Neural cell (in vitro differentiated cells): ENCODE results near the gene GPC5. TPM values are rescaled to one million over a fixed set of nuclear protein-coding genes. Genes with fewer than 3 reads are reported as not detected.

ENCODE experiments used
- H2AFZ ChIP-seq: fragments of 200-600, 300-800 bp; sonication (generic), shearing (Covaris generic); 2 replicates; pipeline ENCODE4 v1.6.0; 2014; ENCODE audit warnings: low read depth, mild to moderate bottlenecking, antibody characterized with exemption, low read length, moderate library complexity
- H3F3A ChIP-seq: fragments of 200-600 bp; shearing (Covaris generic); 2 replicates; pipeline ENCODE4 v1.6.1; 2016; ENCODE audit warnings: mild to moderate bottlenecking, moderate library complexity, mixed read lengths, antibody characterized with exemption, low read length; ENCODE audit not compliant: insufficient read depth, poor library complexity, severe bottlenecking
- H3K27ac ChIP-seq: fragments of 200-600, 300-800 bp; sonication (generic), shearing (Covaris generic); 2 replicates; pipeline ENCODE4 v1.5.1; 2014; ENCODE audit warnings: mild to moderate bottlenecking, low read length, moderate library complexity
- H3K27me3 ChIP-seq: fragments of 300-800, 200-600 bp; sonication (generic), shearing (Covaris generic); 2 replicates; pipeline ENCODE4 v1.6.0; 2014; ENCODE audit warnings: mild to moderate bottlenecking, low read depth, low read length, moderate library complexity; ENCODE audit not compliant: insufficient read depth
- H3K36me3 ChIP-seq: fragments of 300-800, 200-600 bp; sonication (generic), shearing (Covaris generic); 2 replicates; pipeline ENCODE4 v1.5.1; 2014; ENCODE audit warnings: mild to moderate bottlenecking, antibody characterized with exemption, low read length, moderate library complexity; ENCODE audit not compliant: insufficient read depth
- H3K4me2 ChIP-seq: fragments of 300-800, 200-600 bp; sonication (generic), shearing (Covaris generic); 2 replicates; pipeline ENCODE4 v1.6.0; 2014; ENCODE audit warnings: mild to moderate bottlenecking, low read length
- H3K4me3 ChIP-seq: fragments of 300-800, 200-600 bp; sonication (generic), shearing (Covaris generic); 2 replicates; pipeline ENCODE4 v1.5.1; 2014; ENCODE audit warnings: mild to moderate bottlenecking, low read length, moderate library complexity
- H3K79me2 ChIP-seq: fragments of 200-600 bp; shearing (Covaris generic); replicated peaks from 2 replicates; pipeline ENCODE4 v1.6.0; 2014; ENCODE audit warnings: mild to moderate bottlenecking, low read length, moderate library complexity; ENCODE audit not compliant: insufficient read depth
- H3K9ac ChIP-seq: fragments of 300-800, 200-600 bp; sonication (generic), shearing (Covaris generic); 2 replicates; pipeline ENCODE4 v1.6.1; 2016; ENCODE audit warnings: mild to moderate bottlenecking, low read length, mixed read lengths
- H3K9me2 ChIP-seq: fragments of 200-600 bp; shearing (Covaris generic); 2 replicates; pipeline ENCODE4 v1.6.1; 2016; ENCODE audit warnings: mild to moderate bottlenecking, low read length, mixed read lengths; ENCODE audit not compliant: insufficient read depth
- H3K9me3 ChIP-seq: fragments of 200-600, 300-800 bp; sonication (generic), shearing (Covaris generic); 2 replicates; pipeline ENCODE4 v1.6.1; 2016; ENCODE audit warnings: mild to moderate bottlenecking, mixed run types, low read length, moderate library complexity, mixed read lengths
- H4K20me1 ChIP-seq: fragments of 200-600 bp; shearing (Covaris generic); 2 replicates; pipeline ENCODE4 v1.6.1; 2016; ENCODE audit warnings: mild to moderate bottlenecking, mixed run types; ENCODE audit not compliant: insufficient read depth
- CTCF ChIP-seq: fragments of 450-650 bp; IDR thresholded peaks from 2 replicates; pipeline ENCODE4 v1.5.1; 2014; ENCODE audit warnings: antibody characterized with exemption, mild to moderate bottlenecking, moderate library complexity; ENCODE audit not compliant: poor library complexity, severe bottlenecking
- EP300 ChIP-seq: fragments of 450-650 bp; conservative IDR thresholded peaks from 2 replicates; pipeline ENCODE4 v1.6.1; 2014; ENCODE audit warnings: antibody characterized with exemption, mild to moderate bottlenecking, moderate library complexity; ENCODE audit not compliant: poor library complexity, severe bottlenecking
- EZH2 ChIP-seq: fragments of 200-600, 300-800 bp; shearing (Covaris generic), sonication (generic); IDR thresholded peaks from 2 replicates; pipeline ENCODE4 v1.6.1; 2014; ENCODE audit warnings: antibody characterized with exemption, low read length, borderline replicate concordance, mild to moderate bottlenecking; ENCODE audit not compliant: insufficient read depth, poor library complexity, severe bottlenecking
- MXI1 ChIP-seq: fragments of 450-650 bp; conservative IDR thresholded peaks from 2 replicates; pipeline ENCODE4 v1.6.1; 2014; ENCODE audit warnings: antibody characterized with exemption, mild to moderate bottlenecking; ENCODE audit not compliant: poor library complexity, severe bottlenecking
- POLR2AphosphoS5 ChIP-seq: IDR thresholded peaks from 2 replicates; pipeline ENCODE4 v1.6.1; 2012
- RAD21 ChIP-seq: fragments of 450-650 bp; conservative IDR thresholded peaks from 2 replicates; pipeline ENCODE4 v1.6.1; 2014; ENCODE audit warnings: antibody characterized with exemption, mild to moderate bottlenecking, moderate library complexity
- REST ChIP-seq: IDR thresholded peaks from 2 replicates; pipeline ENCODE4 v1.6.1; 2012; ENCODE audit warnings: borderline replicate concordance
- SMC3 ChIP-seq: fragments of 450-650 bp; conservative IDR thresholded peaks from 2 replicates; pipeline ENCODE4 v1.6.1; 2014; ENCODE audit warnings: antibody characterized with exemption, mild to moderate bottlenecking, moderate library complexity; ENCODE audit not compliant: poor library complexity
- TAF1 ChIP-seq: IDR thresholded peaks from 2 replicates; pipeline ENCODE4 v1.6.1; 2012; ENCODE audit warnings: low read depth
- polyA plus RNA-seq: library from polyadenylated mRNA; depleted of rRNA; stranded (reverse); fragments of >200 nt; gene quantifications from 2 replicates; pipeline ENCODE4 v1.2.3, GENCODE V29; 2014

Gene GPC5
- polyA plus RNA-seq, 1 donor from 2014 or later, result 5.0 TPM

GRCh38 chr13:92321174-92321573, 922.8 kb downstream of the GPC5 start:
- Histone ChIP-seq H3K4me3 (no peak overlapping the region), H3K9me2 (no peaks in the 10 kb centered on the region), H3K79me2 (no peaks in the 10 kb centered on the region), H3F3A (no peaks in the 10 kb centered on the region), H3K27me3 (no peaks in the 10 kb centered on the region), H3K9me3 (no peaks in the 10 kb centered on the region), H4K20me1 (no peaks in the 10 kb centered on the region), H3K36me3 (no peaks in the 10 kb centered on the region), H3K4me2 (no peak overlapping the region), H2AFZ (no peak overlapping the region), H3K27ac (no peak overlapping the region), H3K9ac (no peak overlapping the region)
- TF ChIP-seq REST, result no peak

- Histone ChIP-seq H3K9me2 (no peaks in the 10 kb centered on the region), H3F3A (no peaks in the 10 kb centered on the region), H3K4me3 (no peak overlapping the region), H3K4me2 (no peak overlapping the region), H3K9ac (no peak overlapping the region), H3K27me3 (no peaks in the 10 kb centered on the region), H3K27ac (no peak overlapping the region), H3K79me2 (no peaks in the 10 kb centered on the region), H2AFZ (no peak overlapping the region), H3K9me3 (no peaks in the 10 kb centered on the region), H3K36me3 (no peaks in the 10 kb centered on the region), H4K20me1 (no peaks in the 10 kb centered on the region)
- no peak for TF ChIP-seq TAF1
- TF ChIP-seq CTCF, result no peak
- no peak for TF ChIP-seq EP300
- TF ChIP-seq RAD21, result no peak
Measured at GRCh38 chr13:92345627-92346026, 947.2 kb downstream of the GPC5 start.

GRCh38 chr13:92346046-92346445, 947.6 kb downstream of the GPC5 start:
- no peaks in the 10 kb centered on the region for H3K9me3 ChIP-seq
- H3K4me2 ChIP-seq, result no peak overlapping the region
- H3K36me3 ChIP-seq, result no peaks in the 10 kb centered on the region
- no peak overlapping the region for H3K27ac ChIP-seq
- H3K79me2 ChIP-seq, result no peaks in the 10 kb centered on the region
- no peaks in the 10 kb centered on the region for H3K27me3 ChIP-seq
- no peak overlapping the region for H2AFZ ChIP-seq
- H3F3A ChIP-seq, result no peaks in the 10 kb centered on the region
- H4K20me1 ChIP-seq, result no peaks in the 10 kb centered on the region
- no peaks in the 10 kb centered on the region for H3K9me2 ChIP-seq
- no peak for TF ChIP-seq TAF1
- no peak for TF ChIP-seq EP300
- no peak for TF ChIP-seq POLR2AphosphoS5
- TF ChIP-seq REST, result no peak
- TF ChIP-seq EZH2, result no peak
- TF ChIP-seq MXI1, result no peak
- TF ChIP-seq RAD21, result no peak
- TF ChIP-seq SMC3, result no peak
- no peak for TF ChIP-seq CTCF
- no peak overlapping the region for H3K9ac ChIP-seq
- no peak overlapping the region for H3K4me3 ChIP-seq
